ENCODE results near the gene PTPN5. TPM values are rescaled to one million over a fixed set of nuclear protein-coding genes. Genes with fewer than 3 reads are reported as not detected.

PTPN5 gene
- total and polyA plus RNA-seq, 10 donors, result 0.08 to 2.0 (median 0.26) TPM; not detected in 1

DNA sequence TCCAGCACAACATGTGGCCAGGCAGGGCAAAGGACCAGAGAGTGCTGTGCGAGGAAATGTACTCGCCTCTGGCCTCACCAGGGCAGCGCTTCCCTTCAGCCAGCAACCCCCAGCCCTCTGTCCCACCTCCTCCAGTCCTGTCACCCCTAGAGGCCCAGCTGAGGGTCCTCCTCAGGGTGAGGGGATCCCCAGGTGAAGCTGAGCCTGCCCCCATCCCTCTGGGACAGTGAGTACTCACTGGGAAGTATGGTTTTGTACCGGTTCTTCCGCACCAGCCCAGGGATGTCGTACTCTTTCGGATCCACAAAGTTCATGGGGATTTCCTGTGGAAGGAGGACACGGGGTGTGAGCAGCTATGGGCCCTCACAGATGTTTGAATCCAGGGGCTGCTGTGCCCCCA lies 54.0 kb downstream of the PTPN5 start:
- Histone ChIP-seq H3K4me3 (no peak overlapping the region), H3K9me3 (no peaks in the 10 kb centered on the region), H3K27ac (no peak overlapping the region), H3K27me3 (replicated peaks in 1 of 7) (no peaks in the 10 kb centered on the region), H3K36me3 (no peaks in the 10 kb centered on the region), H3K4me1 (no peaks in the 10 kb centered on the region)
- no peak for DNase-seq
- TF ChIP-seq POLR2A (IDR thresholded peaks at IDR 0.05), result no peak
- TF ChIP-seq POLR2AphosphoS5 (IDR thresholded peaks at IDR 0.05), result no peak
- TF ChIP-seq, protein P1, sequence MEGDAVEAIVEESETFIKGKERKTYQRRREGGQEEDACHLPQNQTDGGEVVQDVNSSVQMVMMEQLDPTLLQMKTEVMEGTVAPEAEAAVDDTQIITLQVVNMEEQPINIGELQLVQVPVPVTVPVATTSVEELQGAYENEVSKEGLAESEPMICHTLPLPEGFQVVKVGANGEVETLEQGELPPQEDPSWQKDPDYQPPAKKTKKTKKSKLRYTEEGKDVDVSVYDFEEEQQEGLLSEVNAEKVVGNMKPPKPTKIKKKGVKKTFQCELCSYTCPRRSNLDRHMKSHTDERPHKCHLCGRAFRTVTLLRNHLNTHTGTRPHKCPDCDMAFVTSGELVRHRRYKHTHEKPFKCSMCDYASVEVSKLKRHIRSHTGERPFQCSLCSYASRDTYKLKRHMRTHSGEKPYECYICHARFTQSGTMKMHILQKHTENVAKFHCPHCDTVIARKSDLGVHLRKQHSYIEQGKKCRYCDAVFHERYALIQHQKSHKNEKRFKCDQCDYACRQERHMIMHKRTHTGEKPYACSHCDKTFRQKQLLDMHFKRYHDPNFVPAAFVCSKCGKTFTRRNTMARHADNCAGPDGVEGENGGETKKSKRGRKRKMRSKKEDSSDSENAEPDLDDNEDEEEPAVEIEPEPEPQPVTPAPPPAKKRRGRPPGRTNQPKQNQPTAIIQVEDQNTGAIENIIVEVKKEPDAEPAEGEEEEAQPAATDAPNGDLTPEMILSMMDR (IDR thresholded peaks at IDR 0.05 in 8 of 11, conservative IDR thresholded peaks at IDR 0.05 in 3 of 11), result no peak
- intact Hi-C loops (cut with DNase I; ENCODE audit: low total_unique reads), result loop anchor here (10.0 kb wide), 1 partner anchor 623 kb away; no protein-coding TSS in a partner anchor
- WGBS, 5 donors, result 82 to 94% (median 89%) methylated on average over 8 of the region's 8 CpGs

- TF ChIP-seq, protein P1 (IDR thresholded peaks at IDR 0.05 in 8 of 11, conservative IDR thresholded peaks at IDR 0.05 in 3 of 11), result no peak
- DNase-seq, result no peak
These were observed 54.9 kb downstream of the PTPN5 start for GRCh38 chr11:18736590-18737148.

GRCh38 chr11:18733202-18733601 lies 58.4 kb downstream of the PTPN5 start:
- H3K4me1 ChIP-seq, result peaks cover 0 to 11% (median 8%) of the 10 kb centered on the region in 6 donors
- no peak overlapping the region for H3K4me3 ChIP-seq
- no peak for DNase-seq
- 82 to 91% (median 87%) methylated on average over 11 to 16 of the region's 16 CpGs for WGBS, 5 donors
- no peak overlapping the region for H3K27ac ChIP-seq
- TF ChIP-seq POLR2AphosphoS5 (IDR thresholded peaks at IDR 0.05) (no peak), POLR2A (IDR thresholded peaks at IDR 0.05) (no peak)
- intact Hi-C loops (cut with DNase I; ENCODE audit: low total_unique reads), result loop anchor here (10.0 kb wide), 1 partner anchor 618 kb away; no protein-coding TSS in a partner anchor
- no peaks in the 10 kb centered on the region for H3K27me3 ChIP-seq (replicated peaks in 1 of 7)
- H3K36me3 ChIP-seq, result no peaks in the 10 kb centered on the region
- H3K9me3 ChIP-seq, result no peaks in the 10 kb centered on the region

More at GRCh38 chr11:18736590-18737148, 54.9 kb downstream of the PTPN5 start:
- WGBS, 5 donors, result 75 to 77% (median 77%) methylated on average over 8 to 10 of the region's 10 CpGs
- H3K9me3 ChIP-seq, result no peaks in the 10 kb centered on the region
- no peak overlapping the region for H3K27ac ChIP-seq
- peaks cover 0 to 6% (median 4%) of the 10 kb centered on the region in 6 donors for H3K4me1 ChIP-seq
- intact Hi-C loops (cut with DNase I; ENCODE audit: low total_unique reads), result loop anchor here (10.0 kb wide), 1 partner anchor 622 kb away; no protein-coding TSS in a partner anchor
- H3K36me3 ChIP-seq, result no peaks in the 10 kb centered on the region
- H3K27me3 ChIP-seq (replicated peaks in 1 of 7), result no peaks in the 10 kb centered on the region
- H3K4me3 ChIP-seq, result no peak overlapping the region

GRCh38 chr11:18731949-18732821 lies 59.4 kb downstream of the PTPN5 start:
- Histone ChIP-seq H3K4me3 (no peak overlapping the region), H3K36me3 (no peaks in the 10 kb centered on the region), H3K27me3 (replicated peaks in 1 of 7) (no peaks in the 10 kb centered on the region), H3K27ac (peak overlapping the region in 1 of 8 donors; percentile 40), H3K4me1 (peaks cover 0 to 19% (median 14%) of the 10 kb centered on the region in 6 donors), H3K9me3 (no peaks in the 10 kb centered on the region)
- intact Hi-C loops (cut with DNase I; ENCODE audit: low total_unique reads), result loop anchor here (10.0 kb wide), 1 partner anchor 617 kb away; no protein-coding TSS in a partner anchor
- 73 to 88% (median 83%) methylated on average over 11 of the region's 11 CpGs for WGBS, 5 donors
- TF ChIP-seq POLR2AphosphoS5 (IDR thresholded peaks at IDR 0.05) (peak in 1 of 3 donors; percentile 19), POLR2A (IDR thresholded peaks at IDR 0.05) (no peak)
- TF ChIP-seq, protein P1 (IDR thresholded peaks at IDR 0.05 in 8 of 11, conservative IDR thresholded peaks at IDR 0.05 in 3 of 11), result peak; percentile 84 to 97 (median 95)
- no peak for DNase-seq
